ENCODE measurements around the gene C19orf73.

DNA sequence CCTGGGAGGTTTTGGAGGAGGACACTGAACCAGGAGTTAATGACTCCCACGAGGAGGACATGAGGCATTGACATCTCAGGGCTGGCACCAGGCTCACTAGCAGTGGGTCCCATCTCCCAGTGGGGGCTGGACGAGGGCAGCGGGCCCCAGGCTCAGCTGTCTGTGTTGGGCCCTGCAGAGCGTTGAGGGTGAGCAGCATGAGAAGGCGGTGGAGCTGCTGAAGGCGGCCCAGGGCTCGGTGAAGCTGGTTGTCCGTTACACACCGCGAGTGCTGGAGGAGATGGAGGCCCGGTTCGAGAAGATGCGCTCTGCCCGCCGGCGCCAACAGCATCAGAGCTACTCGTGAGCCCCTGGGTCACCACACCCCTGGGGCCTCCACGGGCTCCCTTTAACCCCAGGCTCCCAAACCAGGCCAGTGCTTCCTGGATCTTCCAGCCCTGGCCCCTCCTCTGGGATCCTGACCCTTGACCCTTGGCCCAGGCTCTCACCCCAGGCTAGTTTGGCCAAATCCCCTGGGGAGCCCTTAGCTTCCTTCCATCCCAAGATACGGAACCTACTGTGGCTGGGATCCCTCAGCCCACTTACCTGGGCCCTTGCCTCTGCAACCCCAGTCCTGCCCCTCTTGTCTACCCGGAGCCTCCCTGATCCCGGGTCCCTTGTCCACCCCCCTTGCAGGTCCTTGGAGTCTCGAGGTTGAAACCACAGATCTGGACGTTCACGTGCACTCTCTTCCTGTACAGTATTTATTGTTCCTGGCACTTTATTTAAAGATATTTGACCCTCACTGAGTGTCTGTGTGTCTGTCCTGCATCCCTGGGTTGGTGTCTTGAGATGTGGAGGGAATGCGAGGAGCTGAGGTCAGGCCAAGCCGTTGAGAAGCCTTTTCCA, 1.0 kb downstream of the C19orf73 start:
- TF ChIP-seq, protein P1, sequence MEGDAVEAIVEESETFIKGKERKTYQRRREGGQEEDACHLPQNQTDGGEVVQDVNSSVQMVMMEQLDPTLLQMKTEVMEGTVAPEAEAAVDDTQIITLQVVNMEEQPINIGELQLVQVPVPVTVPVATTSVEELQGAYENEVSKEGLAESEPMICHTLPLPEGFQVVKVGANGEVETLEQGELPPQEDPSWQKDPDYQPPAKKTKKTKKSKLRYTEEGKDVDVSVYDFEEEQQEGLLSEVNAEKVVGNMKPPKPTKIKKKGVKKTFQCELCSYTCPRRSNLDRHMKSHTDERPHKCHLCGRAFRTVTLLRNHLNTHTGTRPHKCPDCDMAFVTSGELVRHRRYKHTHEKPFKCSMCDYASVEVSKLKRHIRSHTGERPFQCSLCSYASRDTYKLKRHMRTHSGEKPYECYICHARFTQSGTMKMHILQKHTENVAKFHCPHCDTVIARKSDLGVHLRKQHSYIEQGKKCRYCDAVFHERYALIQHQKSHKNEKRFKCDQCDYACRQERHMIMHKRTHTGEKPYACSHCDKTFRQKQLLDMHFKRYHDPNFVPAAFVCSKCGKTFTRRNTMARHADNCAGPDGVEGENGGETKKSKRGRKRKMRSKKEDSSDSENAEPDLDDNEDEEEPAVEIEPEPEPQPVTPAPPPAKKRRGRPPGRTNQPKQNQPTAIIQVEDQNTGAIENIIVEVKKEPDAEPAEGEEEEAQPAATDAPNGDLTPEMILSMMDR (conservative IDR thresholded peaks at IDR 0.05; ENCODE audit: low read depth in 2 of 2): no peak
- TF ChIP-seq JUNB (IDR thresholded peaks at IDR 0.05; ENCODE audit: unreplicated experiment) (no peak), CREB1 (CRISPR knock-in tag; IDR thresholded peaks at IDR 0.05; ENCODE audit: low read depth) (no peak), EZH2 (IDR thresholded peaks at IDR 0.05; ENCODE audit: low read depth, unreplicated experiment) (no peak), EZH2phosphoT487 (IDR thresholded peaks at IDR 0.05; ENCODE audit: unreplicated experiment) (no peak), POLR2AphosphoS5 (IDR thresholded peaks at IDR 0.05; ENCODE audit: low read depth) (no peak), NANOG (IDR thresholded peaks at IDR 0.05; ENCODE audit: borderline replicate concordance) (no peak), STAT1 (IDR thresholded peaks at IDR 0.05; ENCODE audit: unreplicated experiment) (no peak), ZNF331 (CRISPR knock-in tag; IDR thresholded peaks at IDR 0.05; ENCODE audit: low read depth) (no peak), ZNF114 (CRISPR knock-in tag; IDR thresholded peaks at IDR 0.05) (no peak)
- TF ChIP-seq, protein P2, sequence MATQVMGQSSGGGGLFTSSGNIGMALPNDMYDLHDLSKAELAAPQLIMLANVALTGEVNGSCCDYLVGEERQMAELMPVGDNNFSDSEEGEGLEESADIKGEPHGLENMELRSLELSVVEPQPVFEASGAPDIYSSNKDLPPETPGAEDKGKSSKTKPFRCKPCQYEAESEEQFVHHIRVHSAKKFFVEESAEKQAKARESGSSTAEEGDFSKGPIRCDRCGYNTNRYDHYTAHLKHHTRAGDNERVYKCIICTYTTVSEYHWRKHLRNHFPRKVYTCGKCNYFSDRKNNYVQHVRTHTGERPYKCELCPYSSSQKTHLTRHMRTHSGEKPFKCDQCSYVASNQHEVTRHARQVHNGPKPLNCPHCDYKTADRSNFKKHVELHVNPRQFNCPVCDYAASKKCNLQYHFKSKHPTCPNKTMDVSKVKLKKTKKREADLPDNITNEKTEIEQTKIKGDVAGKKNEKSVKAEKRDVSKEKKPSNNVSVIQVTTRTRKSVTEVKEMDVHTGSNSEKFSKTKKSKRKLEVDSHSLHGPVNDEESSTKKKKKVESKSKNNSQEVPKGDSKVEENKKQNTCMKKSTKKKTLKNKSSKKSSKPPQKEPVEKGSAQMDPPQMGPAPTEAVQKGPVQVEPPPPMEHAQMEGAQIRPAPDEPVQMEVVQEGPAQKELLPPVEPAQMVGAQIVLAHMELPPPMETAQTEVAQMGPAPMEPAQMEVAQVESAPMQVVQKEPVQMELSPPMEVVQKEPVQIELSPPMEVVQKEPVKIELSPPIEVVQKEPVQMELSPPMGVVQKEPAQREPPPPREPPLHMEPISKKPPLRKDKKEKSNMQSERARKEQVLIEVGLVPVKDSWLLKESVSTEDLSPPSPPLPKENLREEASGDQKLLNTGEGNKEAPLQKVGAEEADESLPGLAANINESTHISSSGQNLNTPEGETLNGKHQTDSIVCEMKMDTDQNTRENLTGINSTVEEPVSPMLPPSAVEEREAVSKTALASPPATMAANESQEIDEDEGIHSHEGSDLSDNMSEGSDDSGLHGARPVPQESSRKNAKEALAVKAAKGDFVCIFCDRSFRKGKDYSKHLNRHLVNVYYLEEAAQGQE (IDR thresholded peaks at IDR 0.05; ENCODE audit: unreplicated experiment): no peak
- TF ChIP-seq, protein P3, sequence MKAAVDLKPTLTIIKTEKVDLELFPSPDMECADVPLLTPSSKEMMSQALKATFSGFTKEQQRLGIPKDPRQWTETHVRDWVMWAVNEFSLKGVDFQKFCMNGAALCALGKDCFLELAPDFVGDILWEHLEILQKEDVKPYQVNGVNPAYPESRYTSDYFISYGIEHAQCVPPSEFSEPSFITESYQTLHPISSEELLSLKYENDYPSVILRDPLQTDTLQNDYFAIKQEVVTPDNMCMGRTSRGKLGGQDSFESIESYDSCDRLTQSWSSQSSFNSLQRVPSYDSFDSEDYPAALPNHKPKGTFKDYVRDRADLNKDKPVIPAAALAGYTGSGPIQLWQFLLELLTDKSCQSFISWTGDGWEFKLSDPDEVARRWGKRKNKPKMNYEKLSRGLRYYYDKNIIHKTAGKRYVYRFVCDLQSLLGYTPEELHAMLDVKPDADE (IDR thresholded peaks at IDR 0.05): no peak
- TF ChIP-seq, protein P4, sequence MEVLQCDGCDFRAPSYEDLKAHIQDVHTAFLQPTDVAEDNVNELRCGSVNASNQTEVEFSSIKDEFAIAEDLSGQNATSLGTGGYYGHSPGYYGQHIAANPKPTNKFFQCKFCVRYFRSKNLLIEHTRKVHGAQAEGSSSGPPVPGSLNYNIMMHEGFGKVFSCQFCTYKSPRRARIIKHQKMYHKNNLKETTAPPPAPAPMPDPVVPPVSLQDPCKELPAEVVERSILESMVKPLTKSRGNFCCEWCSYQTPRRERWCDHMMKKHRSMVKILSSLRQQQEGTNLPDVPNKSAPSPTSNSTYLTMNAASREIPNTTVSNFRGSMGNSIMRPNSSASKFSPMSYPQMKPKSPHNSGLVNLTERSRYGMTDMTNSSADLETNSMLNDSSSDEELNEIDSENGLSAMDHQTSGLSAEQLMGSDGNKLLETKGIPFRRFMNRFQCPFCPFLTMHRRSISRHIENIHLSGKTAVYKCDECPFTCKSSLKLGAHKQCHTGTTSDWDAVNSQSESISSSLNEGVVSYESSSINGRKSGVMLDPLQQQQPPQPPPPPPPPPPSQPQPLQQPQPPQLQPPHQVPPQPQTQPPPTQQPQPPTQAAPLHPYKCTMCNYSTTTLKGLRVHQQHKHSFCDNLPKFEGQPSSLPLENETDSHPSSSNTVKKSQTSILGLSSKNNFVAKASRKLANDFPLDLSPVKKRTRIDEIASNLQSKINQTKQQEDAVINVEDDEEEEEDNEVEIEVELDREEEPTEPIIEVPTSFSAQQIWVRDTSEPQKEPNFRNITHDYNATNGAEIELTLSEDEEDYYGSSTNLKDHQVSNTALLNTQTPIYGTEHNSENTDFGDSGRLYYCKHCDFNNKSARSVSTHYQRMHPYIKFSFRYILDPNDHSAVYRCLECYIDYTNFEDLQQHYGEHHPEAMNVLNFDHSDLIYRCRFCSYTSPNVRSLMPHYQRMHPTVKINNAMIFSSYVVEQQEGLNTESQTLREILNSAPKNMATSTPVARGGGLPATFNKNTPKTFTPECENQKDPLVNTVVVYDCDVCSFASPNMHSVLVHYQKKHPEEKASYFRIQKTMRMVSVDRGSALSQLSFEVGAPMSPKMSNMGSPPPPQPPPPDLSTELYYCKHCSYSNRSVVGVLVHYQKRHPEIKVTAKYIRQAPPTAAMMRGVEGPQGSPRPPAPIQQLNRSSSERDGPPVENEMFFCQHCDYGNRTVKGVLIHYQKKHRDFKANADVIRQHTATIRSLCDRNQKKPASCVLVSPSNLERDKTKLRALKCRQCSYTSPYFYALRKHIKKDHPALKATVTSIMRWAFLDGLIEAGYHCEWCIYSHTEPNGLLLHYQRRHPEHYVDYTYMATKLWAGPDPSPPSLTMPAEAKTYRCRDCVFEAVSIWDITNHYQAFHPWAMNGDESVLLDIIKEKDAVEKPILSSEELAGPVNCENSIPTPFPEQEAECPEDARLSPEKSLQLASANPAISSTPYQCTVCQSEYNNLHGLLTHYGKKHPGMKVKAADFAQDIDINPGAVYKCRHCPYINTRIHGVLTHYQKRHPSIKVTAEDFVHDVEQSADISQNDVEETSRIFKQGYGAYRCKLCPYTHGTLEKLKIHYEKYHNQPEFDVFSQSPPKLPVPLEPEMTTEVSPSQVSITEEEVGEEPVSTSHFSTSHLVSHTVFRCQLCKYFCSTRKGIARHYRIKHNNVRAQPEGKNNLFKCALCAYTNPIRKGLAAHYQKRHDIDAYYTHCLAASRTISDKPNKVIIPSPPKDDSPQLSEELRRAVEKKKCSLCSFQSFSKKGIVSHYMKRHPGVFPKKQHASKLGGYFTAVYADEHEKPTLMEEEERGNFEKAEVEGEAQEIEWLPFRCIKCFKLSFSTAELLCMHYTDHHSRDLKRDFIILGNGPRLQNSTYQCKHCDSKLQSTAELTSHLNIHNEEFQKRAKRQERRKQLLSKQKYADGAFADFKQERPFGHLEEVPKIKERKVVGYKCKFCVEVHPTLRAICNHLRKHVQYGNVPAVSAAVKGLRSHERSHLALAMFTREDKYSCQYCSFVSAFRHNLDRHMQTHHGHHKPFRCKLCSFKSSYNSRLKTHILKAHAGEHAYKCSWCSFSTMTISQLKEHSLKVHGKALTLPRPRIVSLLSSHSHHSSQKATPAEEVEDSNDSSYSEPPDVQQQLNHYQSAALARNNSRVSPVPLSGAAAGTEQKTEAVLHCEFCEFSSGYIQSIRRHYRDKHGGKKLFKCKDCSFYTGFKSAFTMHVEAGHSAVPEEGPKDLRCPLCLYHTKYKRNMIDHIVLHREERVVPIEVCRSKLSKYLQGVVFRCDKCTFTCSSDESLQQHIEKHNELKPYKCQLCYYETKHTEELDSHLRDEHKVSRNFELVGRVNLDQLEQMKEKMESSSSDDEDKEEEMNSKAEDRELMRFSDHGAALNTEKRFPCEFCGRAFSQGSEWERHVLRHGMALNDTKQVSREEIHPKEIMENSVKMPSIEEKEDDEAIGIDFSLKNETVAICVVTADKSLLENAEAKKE (CRISPR knock-in tag; IDR thresholded peaks at IDR 0.05): no peak

Measured in GM23338 (cell line).